Measurements from ENCODE around the gene RHBDD1. TPM values are rescaled to one million over a fixed set of nuclear protein-coding genes. Genes with fewer than 3 reads are reported as not detected.
"Not testable (repeated sequence)": the region's sequence is repeated elsewhere in the genome, so short reads cannot be mapped to it uniquely, and the experiment has no call there.

RHBDD1 gene
- total and polyA plus RNA-seq, 11 donors, result 4.7 to 44.5 (median 32.6) TPM

DNA sequence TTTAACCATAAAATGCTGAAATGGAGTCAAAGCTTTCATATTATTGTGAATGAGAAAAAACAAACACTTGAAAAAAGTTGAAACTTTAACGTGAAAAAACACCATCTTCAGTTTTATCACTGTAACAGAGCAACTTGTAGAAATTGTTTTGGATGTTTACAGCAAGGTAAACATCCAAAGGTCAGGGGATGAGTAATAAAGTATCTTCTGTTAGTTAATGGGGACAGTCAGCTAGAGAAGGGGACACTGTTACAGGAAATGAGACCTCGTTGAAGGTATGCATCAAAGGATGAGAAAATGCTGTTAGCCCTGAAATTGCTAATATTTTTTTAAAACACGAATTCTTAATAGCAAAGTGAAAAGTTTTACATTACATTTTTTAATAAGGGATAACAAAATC, 2.9 kb downstream of the RHBDD1 start:
- DNase-seq (no peak), ATAC-seq (no peak)
- Histone ChIP-seq H3K27me3 (no peaks in the 10 kb centered on the region), H3K4me3 (no peak overlapping the region), H3K4me1 (peaks cover 0 to 32% (median 20%) of the 10 kb centered on the region in 12 donors), H3K36me3 (peaks cover 0 to 20% (median 4%) of the 10 kb centered on the region in 9 donors), H3K9me3 (no peaks in the 10 kb centered on the region), H3K27ac (peak overlapping the region in 1 of 12 donors; percentile 6)
- 76 to 88% (median 82%) methylated on average over 3 of the region's 3 CpGs for WGBS, 4 donors
- no peak for TF ChIP-seq POLR2A (IDR thresholded peaks at IDR 0.05)
- TF ChIP-seq, protein P1, sequence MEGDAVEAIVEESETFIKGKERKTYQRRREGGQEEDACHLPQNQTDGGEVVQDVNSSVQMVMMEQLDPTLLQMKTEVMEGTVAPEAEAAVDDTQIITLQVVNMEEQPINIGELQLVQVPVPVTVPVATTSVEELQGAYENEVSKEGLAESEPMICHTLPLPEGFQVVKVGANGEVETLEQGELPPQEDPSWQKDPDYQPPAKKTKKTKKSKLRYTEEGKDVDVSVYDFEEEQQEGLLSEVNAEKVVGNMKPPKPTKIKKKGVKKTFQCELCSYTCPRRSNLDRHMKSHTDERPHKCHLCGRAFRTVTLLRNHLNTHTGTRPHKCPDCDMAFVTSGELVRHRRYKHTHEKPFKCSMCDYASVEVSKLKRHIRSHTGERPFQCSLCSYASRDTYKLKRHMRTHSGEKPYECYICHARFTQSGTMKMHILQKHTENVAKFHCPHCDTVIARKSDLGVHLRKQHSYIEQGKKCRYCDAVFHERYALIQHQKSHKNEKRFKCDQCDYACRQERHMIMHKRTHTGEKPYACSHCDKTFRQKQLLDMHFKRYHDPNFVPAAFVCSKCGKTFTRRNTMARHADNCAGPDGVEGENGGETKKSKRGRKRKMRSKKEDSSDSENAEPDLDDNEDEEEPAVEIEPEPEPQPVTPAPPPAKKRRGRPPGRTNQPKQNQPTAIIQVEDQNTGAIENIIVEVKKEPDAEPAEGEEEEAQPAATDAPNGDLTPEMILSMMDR (IDR thresholded peaks at IDR 0.05), result no peak
- intact Hi-C loops (cut with DNase I), result loop anchor here in 4 of 10 donors (5.0 to 10.0 kb wide), 3 partner anchors 36 to 146 kb away; no protein-coding TSS in a partner anchor

DNA sequence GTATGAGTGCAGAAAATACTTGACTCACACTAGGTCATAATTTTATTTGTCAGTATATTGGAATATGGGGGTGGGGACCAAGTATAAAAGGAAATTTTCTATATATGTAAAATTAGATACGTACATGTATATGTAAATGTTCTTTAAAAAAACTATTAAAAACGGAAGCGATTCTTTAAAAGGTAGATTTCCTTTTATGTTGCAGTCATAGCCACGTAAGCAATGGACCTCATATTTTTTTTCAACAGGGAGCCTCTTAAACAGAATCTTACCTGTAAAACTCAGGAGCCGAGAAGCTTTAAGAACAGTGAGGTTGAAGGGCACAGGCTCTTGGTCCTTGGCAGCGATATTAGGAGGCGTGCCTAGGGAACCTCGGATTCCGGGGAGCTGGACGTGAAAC, 3.3 kb downstream of the RHBDD1 start:
- Histone ChIP-seq H3K27me3 (no peaks in the 10 kb centered on the region), H3K9me3 (no peaks in the 10 kb centered on the region), H3K4me3 (no peak overlapping the region), H3K27ac (peak overlapping the region in 1 of 12 donors; percentile 6), H3K36me3 (peaks cover 0 to 20% (median 4%) of the 10 kb centered on the region in 9 donors), H3K4me1 (peaks cover 0 to 32% (median 20%) of the 10 kb centered on the region in 12 donors)
- intact Hi-C loops (cut with DNase I), result loop anchor here in 4 of 10 donors (5.0 to 10.0 kb wide), 3 partner anchors 37 to 146 kb away; no protein-coding TSS in a partner anchor
- WGBS, 4 donors, result 95 to 97% (median 95%) methylated on average over 10 of the region's 10 CpGs
- ATAC-seq (no peak), DNase-seq (no peak)
- TF ChIP-seq, protein P1 (IDR thresholded peaks at IDR 0.05), result no peak
- no peak for TF ChIP-seq POLR2A (IDR thresholded peaks at IDR 0.05)

DNA sequence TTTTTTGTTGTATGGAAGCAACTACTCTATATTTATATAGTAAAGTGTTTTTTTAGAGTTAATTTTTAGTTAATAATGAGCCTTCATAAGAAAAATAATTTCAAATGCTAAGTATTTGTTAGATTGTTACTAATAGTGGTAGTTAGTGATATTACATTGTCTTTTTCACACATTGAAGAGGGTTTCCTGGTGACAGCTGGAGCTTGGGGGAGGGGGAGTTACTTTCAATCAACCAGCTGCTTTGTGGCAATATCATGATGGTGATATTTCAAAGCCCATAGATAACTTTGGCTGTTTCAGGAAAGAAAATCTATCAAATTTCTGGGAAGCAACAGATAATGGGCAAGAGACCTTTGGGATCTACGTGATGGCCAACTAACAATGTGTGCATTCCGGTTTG, 4.1 kb downstream of the RHBDD1 start:
- Histone ChIP-seq H3K4me1 (peaks cover 0 to 26% (median 16%) of the 10 kb centered on the region in 12 donors), H3K27me3 (no peaks in the 10 kb centered on the region), H3K4me3 (no peak overlapping the region), H3K9me3 (no peaks in the 10 kb centered on the region), H3K36me3 (peaks cover 0 to 20% (median 4%) of the 10 kb centered on the region in 9 donors), H3K27ac (no peak overlapping the region)
- no peak for DNase-seq
- no peak for ATAC-seq
- no peak for TF ChIP-seq POLR2A (IDR thresholded peaks at IDR 0.05)
- TF ChIP-seq, protein P1 (IDR thresholded peaks at IDR 0.05), result no peak
- intact Hi-C loops (cut with DNase I), result loop anchor here in 4 of 10 donors (5.0 to 10.0 kb wide), 3 partner anchors 38 to 145 kb away; no protein-coding TSS in a partner anchor
- 93 to 97% (median 96%) methylated on average over 2 of the region's 2 CpGs for WGBS, 4 donors

GRCh38 chr2:226843001-226843400, 7.1 kb downstream of the RHBDD1 start:
- H3K36me3 ChIP-seq, result peaks cover 0 to 19% (median 4%) of the 10 kb centered on the region in 9 donors
- WGBS, 4 donors, result 88 to 100% (median 98%) methylated on average over 1 of the region's 1 CpG
- intact Hi-C loops (cut with DNase I); H3K27ac ChIP-seq; ATAC-seq; H3K9me3 ChIP-seq; H3K4me3 ChIP-seq; DNase-seq; H3K4me1 ChIP-seq; H3K27me3 ChIP-seq: not testable (repeated sequence)

Data from heart left ventricle (tissue), 16 donors.